SK-N-SH treated with all-trans-retinoic acid at 6 μM for 48 hours (cell line): ENCODE data around the gene LRMDA.

ENCODE experiments used
- BACH2 ChIP-seq: fragments of 250-450 bp; sonication (Bioruptor Pico); IDR thresholded peaks from 2 replicates; pipeline ENCODE4 v1.9.0; 2021; ENCODE audit warnings: mild to moderate bottlenecking, borderline replicate concordance
- ISL1 ChIP-seq: fragments of 250-450 bp; sonication (Bioruptor Pico); IDR thresholded peaks from 2 replicates; pipeline ENCODE4 v2.1.2; 2022; ENCODE audit warnings: mild to moderate bottlenecking, moderate library complexity
- OSR1 ChIP-seq: fragments of 250-450 bp; sonication (Bioruptor Pico); IDR thresholded peaks from 2 replicates; pipeline ENCODE4 v1.8.0; 2022; ENCODE audit warnings: moderate library complexity, mild to moderate bottlenecking, inconsistent platforms
- PATZ1 ChIP-seq: fragments of 250-450 bp; sonication (Bioruptor Pico); IDR thresholded peaks from 2 replicates; pipeline ENCODE4 v1.8.0; 2020; ENCODE audit warnings: mild to moderate bottlenecking, moderate library complexity, borderline replicate concordance
- SNAI2 ChIP-seq: fragments of 250-450 bp; sonication (Bioruptor Pico); IDR thresholded peaks from 2 replicates; pipeline ENCODE4 v1.5.0; 2020; ENCODE audit warnings: mild to moderate bottlenecking, moderate library complexity
- ZFP3 ChIP-seq: fragments of 250-450 bp; sonication (Bioruptor Pico); IDR thresholded peaks from 2 replicates; pipeline ENCODE4 v1.5.0; 2020; ENCODE audit warnings: mild to moderate bottlenecking, moderate library complexity
- ZNF8 ChIP-seq: fragments of 450-650 bp; formaldehyde crosslinking; IDR thresholded peaks from 2 replicates; pipeline ENCODE4 v1.5.0; 2020; ENCODE audit warnings: mild to moderate bottlenecking, moderate library complexity
- TF ChIP-seq, protein P1 (sequence below): fragments of 250-450 bp; sonication (Bioruptor Pico); IDR thresholded peaks from 2 replicates; pipeline ENCODE4 v1.8.0; 2021; ENCODE audit warnings: low read depth, mild to moderate bottlenecking, moderate library complexity, borderline replicate concordance

GRCh38 chr10:76070916-76071315, 639.5 kb downstream of the LRMDA start:
- TF ChIP-seq PATZ1 (CRISPR knock-in tag) = no peak
- TF ChIP-seq OSR1 = no peak
- TF ChIP-seq, protein P1, sequence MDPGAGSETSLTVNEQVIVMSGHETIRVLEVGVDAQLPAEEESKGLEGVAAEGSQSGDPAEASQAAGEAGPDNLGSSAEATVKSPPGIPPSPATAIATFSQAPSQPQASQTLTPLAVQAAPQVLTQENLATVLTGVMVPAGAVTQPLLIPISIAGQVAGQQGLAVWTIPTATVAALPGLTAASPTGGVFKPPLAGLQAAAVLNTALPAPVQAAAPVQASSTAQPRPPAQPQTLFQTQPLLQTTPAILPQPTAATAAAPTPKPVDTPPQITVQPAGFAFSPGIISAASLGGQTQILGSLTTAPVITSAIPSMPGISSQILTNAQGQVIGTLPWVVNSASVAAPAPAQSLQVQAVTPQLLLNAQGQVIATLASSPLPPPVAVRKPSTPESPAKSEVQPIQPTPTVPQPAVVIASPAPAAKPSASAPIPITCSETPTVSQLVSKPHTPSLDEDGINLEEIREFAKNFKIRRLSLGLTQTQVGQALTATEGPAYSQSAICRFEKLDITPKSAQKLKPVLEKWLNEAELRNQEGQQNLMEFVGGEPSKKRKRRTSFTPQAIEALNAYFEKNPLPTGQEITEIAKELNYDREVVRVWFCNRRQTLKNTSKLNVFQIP (CRISPR knock-in tag) = no peak
- TF ChIP-seq ZNF8 (CRISPR knock-in tag) = no peak
- no peak for TF ChIP-seq ISL1 (CRISPR knock-in tag)
- TF ChIP-seq SNAI2 (CRISPR knock-in tag) = no peak
- no peak for TF ChIP-seq ZFP3 (CRISPR knock-in tag)
- TF ChIP-seq BACH2 (CRISPR knock-in tag) = no peak
